NCI-H146 treated with DMSO at 0.1 percent for 48 hours (cell line): ENCODE measurements around the gene PROM1.

Experiments
- DNase-seq: peaks from one replicate; lab custom pipeline; 2025; ENCODE audit not compliant: unreplicated experiment; lab: John Stamatoyannopoulos, UW

The PROM1 gene

DNA sequence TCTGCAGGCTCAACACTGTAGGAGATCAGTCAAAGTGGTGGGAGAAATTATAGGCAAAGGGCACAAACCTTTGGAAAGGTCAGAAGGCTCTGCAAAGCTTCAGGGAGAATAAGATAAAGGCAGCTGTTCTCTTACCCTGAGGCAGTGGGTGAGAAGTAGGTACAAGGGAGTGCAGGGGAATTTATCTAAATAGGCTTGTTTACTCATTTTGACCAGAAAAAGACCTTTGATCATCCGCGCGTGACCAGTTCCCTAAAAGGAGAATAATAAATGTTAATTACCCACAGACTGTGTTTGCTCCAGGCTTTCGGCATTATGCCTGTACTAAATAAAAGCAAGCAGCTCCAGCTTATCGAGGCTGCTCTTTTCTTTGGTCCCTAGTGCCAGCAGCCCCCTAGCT, 130.2 kb downstream of the PROM1 start:
- DNase-seq: no peak

DNA sequence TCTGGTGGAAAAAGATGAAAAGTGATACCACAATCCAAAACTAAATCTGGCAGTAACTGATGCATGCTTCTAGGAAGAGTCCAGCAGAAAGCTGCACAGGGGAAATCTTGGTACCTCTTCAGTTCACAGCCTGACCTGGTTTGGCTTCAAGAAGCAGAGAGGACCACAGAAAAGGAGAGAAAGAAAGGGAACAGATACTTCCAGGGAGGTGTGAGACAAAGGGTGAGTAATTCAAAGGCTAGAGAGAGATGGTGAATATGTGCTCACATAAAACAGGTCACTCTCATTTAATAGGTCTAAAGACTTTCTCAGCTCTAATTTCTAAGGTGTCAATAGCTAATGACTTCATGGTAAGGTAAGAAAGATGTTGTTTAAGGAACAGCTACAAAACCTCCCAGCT, 132.0 kb downstream of the PROM1 start:
- no peak for DNase-seq

DNA sequence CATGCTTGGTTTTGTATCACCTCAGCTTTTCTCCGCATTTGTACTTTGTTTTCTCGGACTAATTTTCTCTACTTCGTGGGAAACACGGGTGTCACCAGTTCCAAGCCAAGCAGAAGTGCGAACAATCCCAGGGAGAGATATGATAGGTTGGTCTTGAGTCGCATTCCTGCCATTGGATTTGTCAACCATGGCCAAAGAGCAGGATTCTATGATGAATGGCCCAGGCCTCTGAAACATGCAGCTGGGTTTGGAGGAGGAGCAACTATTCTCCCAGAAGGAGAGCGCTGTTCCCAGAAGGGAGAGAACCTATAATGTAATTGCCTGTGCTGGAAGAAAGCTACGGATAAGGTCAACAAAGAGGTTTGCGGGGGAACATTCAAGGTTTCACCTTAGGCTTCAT, 135.0 kb downstream of the PROM1 start:
- no peak for DNase-seq

DNA sequence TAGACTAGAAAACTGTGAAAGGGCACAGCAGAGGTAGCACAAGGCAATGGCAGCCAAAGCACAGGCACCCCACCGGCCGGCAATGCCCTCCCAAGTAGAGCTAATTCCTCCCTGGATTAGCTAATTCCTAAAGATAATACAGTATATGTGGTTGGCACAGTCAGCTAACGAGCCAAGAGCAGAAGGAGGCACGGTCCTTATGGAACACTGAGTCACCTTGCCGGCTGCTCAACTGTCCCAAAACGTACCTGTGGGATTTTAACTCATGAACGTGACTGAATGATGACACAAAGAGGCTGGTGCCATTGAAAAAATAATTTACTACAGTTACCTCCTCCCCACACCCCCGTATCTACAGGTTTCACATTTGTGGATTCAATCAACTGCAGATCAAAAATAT, 136.1 kb downstream of the PROM1 start:
- DNase-seq: no peak

DNA sequence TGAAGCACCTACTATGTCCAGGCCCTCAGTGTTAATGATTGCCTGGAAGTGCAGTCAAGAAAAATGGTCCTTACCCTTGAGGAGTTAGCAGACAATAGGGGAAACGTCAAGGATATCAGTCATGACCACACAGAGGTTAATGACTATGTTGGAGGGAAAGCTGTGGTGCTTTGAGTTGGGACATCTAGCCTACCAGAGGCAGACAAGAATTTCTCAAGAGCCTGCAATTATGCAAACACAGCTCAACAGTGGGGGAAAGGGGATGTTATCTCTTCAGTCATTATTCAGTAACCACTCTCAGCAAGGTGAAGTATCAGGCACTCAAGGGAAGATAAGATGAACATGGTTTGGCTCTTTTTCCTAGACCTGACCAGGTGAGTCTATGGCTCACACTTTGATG, 138.3 kb downstream of the PROM1 start:
- DNase-seq: no peak

DNA sequence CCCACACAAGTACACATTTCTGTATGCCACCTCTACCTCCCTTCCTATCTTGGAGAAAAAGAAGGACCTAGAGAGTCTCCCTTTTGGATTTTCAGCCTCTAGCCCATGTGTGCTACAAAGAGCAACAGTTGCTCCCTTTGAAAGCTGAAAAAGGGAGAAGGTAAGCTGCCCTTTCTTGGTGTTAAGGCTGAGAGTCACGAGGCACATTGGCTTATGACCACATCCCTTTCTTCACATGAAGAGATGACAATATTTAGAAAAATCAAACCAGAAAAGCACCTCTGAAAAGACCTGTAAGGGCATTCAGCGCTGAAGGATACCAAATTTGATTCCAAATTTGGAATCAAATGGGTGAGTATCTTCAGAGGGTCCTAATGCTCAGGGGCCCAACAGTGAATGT, 138.9 kb downstream of the PROM1 start:
- DNase-seq: no peak

DNA sequence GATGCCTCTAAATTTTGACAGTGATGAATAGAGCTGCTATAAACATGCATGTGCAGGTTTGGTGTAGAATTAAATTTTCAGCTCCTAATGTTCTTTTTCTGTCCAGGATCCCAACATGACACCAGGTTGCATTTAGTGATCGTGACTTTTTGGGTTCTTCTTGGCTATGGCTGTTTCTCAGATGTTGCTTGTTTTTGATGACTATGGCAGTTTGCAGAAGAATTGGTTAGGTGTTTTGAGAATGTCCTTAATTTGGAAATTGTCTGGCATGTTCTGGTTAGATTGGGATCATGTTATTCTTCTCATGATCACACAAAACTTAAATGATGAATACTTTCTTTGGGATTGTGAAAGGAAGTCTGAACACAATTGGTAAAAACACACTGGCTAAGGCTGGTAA, 141.5 kb downstream of the PROM1 start:
- DNase-seq: no peak

DNA sequence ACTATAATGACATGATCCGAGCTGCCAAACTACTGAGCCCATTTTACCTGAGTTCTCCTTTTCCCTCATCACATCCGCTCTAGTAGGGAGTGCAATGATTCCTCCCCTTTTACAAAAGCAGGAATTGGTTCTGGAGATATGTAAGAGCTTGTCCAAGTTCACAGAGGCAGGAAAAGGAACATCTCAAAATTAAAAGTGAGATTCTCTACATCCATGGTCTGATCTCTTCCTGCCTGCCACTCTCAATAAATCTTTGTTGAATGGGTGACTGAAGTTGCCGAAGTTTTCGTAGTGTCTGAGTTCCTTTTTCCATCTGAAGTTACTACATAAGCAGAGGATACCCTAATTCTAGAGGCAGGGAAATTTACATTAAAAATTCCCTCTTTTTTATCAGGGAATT, 145.2 kb downstream of the PROM1 start, which contains the start of gene FGFBP1:
Gene FGFBP1, minus strand, starts transcription at position 101 of the 400 bp plus-strand sequence. CDS start 2,108 bp downstream, outside the sequence.
- DNase-seq: no peak

DNA sequence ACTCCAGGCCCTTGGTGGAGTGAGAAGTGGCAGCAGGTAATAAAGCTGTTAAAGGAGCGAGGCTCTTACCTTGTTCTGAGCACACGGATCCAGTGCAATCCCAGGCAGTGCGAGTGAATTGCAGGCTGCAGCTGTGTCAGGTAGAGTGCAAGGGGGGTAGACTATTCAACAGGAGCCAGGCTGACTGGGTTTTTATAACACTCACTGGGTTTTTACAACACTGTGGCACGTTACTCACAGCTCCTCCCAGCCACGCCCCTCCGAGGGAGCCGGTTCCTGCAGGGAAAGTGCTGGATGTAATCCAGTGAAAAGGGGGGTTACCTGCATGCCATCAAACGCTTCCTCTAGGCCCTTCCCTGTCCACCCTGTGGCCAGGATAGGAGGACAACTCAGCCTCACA, 145.6 kb downstream of the PROM1 start:
- no peak for DNase-seq

DNA sequence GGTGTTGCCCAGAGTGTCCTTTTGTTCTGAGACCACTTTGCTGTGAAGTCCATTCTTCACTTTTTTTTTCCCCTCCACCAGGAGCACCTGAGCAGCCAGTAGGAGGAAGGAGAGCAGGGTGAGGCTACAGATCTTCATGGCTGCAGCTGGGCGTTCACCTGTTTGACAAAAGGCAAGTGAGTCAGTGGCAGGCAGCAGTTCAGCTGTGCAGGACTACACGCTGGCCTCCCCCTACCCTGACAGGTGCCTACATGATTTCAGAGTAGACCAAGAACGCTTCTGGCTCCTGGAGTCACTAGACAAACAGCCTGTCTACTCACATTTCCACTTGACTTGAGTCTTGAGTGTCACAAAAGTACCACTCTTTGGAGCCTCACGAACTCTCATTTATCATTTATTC, 147.3 kb downstream of the PROM1 start:
- no peak for DNase-seq

DNA sequence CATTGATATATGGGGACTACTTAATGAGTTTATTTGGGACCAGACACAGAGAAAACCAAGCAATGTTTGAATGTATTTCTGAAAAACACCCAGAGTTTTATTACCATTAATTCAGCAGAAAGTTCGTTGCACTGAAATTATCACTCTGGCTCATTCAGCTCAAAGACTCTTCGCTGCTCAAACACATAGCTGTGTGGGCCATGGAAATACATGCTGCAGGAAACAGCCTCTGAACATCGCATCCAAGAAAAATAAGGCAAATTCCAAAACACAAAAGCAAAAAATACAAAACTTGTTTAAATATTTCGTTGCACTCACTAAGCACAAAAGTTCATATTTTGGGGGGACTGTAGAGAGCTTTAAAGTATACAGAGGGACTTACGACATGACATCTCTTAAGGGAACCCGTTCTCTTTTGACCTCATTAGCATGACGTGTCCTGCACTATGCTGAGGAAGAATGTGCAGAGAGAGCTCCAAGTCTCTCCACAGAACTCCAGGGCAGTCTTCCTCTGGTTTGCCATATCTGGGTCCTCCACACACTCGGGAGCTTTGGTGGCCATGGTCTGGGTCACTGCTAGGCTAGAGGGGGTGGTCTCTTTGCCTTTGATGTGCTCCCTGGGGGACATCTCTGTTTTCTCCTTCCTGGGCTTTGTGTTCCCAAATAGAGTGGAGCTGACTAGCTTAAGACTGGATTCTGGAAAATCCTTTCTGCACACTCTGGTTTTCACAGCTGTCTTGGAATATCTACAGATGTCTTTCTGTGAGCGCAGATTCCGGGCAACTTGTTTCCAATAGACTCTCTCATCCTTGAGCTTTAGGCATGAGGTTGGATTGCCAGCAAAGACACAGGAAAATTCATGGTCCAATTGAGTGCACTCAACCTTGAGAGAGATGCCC, 148.1 kb downstream of the PROM1 start:
- DNase-seq: no peak

DNA sequence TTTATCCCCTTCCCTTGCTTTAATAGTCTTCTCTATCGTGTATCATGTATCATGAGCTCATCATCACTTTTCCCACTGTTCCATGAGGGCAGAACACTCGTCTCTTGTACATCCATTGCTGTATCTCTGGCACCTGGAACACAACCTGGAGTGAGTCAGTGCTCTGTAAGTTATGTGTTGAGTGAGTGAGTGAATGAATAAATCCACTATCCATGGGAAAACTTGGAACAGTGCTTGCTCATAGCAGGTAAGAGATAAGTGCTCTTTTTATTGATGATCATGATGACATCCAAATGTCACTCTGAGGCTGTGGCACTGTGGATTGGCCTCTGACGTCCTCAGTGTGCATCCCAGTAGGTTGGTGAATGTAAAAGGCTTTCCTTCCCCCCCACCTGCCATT, 149.6 kb downstream of the PROM1 start:
- no peak for DNase-seq

DNA sequence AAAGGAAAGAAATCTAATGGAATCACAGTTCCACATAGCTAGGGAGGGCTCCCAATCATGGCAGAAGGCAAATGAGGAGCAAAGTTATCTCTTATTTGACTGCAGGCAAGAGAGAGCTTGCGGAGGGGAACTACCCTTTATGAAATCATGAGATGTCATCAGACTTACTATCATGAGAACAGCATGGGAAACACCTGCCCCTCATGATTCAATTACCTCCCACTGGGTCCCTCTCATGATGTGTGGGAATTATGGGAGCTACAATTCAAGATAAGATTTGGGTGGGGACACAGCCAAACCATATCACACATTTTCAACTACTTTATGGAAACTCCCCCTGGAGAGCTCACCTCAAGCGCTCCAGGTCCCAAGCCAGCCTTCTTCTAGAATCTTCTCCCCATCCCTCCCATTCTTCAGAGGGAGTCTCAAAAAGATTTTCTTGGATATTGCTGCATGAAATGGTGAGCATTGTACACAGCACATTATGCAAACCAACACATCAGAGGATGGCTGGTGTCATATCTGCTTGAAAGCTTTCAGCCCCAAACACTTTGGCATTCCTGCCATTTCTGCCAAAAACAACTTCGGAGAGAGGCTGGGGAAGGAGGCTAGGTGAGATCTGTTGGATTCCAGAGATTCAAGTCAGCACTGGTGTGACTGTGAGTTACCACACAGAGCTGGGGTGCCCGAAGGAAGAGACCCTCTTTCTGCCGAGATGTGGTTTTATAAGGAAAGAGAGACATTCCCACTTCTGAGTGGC, 152.2 kb downstream of the PROM1 start:
- DNase-seq: no peak

DNA sequence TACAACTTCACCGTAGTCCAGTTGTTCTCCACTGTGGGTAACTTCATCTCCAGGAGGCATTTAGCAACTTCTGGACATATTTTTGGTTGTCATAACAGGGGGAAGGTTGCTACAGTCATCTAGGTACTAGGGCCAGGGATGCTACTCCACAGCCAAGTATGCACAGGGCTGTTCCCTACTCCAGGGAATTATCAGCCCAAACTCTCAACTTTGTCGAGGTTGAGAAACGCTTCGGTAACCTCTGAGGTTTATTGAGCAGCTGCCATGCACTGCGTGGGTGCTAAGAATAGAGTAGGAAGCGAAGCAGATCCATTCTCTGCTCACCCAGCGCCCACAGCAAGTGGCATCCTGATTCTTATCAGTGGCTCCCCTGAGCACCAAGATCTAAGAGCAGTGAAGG, 153.5 kb downstream of the PROM1 start:
- no peak for DNase-seq

DNA sequence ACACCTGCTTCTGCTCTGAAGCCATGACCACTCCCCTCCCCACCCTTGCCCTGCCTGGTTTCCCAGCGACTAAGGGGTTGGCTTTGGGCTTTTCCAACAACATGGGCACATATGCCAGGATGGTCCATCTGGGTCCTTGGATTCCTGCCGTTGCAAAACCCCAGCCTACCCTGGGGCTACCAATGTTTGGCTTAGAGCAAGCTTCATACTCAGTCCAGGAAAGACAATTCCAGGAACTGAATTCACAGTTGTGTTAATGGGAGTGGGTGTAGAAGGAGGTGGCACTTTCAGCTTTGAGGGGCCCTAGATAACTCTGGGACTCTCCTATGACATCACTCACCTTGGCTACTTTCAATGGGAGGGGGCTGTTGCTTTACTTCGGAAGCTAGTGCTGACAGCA, 154.3 kb downstream of the PROM1 start:
- no peak for DNase-seq

DNA sequence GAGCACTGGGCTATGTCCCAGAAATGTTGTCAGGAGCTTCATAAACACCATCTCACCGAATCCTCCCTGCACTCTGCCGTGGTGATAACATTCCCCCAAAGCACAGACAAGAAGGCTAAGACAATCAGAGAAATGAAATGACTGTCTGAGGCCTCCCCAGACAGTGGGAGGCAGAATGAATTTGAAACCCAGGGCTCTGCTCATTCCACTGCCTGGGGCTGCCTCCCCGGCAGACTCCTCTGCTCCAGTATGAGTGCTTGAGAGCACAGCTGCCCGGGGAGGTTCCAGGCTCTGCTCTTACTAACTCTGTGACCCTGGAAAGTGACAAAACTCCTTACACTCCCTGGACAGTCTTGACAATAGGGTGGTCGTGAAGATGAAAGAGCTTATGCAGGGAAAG, 154.9 kb downstream of the PROM1 start:
- no peak for DNase-seq

DNA sequence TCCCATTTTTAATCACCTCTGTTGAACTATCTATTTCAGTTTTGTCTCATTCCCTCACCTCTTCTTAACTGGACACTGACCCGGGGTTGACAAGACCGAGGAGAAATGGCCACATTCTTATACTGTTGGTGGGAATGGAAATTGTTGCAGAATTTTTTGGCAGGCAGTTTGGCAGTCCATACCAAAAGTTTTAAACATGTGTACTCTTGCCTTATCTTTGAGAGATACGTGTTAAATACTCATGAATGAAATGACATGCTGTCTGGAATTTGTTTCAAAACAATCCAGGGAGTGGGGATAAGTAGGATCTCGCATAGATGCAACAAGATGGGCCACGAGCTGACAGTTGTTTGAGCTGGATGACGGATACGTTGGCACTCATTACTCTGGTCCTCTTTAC, 157.3 kb downstream of the PROM1 start:
- DNase-seq: no peak

DNA sequence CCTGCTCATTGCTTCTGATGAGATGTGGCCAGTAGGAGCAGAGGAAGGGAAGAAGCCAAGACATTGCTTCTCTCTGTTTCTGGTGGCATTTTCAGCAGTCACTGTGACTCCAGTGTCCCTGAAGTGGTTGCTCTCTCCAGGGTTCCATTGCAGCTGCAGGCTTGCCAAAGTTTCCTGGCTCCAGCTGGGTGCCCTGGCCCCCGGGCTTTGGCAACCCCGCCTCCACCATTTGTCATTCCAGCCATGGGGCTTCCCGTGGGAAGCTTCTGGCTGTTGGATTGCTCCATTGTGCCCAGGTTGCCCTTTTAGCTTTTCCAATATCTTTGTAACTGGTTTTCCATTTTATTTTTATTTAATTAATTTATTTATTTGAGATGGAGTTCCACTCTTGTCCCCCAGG, 158.0 kb downstream of the PROM1 start:
- no peak for DNase-seq

DNA sequence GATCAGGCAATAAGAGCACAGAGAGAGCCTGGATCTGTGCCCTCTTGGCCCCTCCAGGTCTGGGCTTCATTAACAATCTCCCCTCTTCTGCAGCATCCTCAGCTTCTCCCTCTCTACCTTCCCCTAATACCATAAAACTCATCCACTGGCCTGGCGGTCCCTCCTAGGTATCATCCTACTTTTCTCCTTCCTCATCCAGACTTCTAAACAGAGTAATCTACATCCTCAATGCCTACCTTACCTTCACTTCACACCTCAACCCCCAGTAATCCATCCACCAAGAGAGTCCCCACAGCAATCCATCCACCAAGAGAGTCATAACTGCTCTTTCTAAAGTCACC, 162.3 kb downstream of the PROM1 start:
- no peak for DNase-seq

DNA sequence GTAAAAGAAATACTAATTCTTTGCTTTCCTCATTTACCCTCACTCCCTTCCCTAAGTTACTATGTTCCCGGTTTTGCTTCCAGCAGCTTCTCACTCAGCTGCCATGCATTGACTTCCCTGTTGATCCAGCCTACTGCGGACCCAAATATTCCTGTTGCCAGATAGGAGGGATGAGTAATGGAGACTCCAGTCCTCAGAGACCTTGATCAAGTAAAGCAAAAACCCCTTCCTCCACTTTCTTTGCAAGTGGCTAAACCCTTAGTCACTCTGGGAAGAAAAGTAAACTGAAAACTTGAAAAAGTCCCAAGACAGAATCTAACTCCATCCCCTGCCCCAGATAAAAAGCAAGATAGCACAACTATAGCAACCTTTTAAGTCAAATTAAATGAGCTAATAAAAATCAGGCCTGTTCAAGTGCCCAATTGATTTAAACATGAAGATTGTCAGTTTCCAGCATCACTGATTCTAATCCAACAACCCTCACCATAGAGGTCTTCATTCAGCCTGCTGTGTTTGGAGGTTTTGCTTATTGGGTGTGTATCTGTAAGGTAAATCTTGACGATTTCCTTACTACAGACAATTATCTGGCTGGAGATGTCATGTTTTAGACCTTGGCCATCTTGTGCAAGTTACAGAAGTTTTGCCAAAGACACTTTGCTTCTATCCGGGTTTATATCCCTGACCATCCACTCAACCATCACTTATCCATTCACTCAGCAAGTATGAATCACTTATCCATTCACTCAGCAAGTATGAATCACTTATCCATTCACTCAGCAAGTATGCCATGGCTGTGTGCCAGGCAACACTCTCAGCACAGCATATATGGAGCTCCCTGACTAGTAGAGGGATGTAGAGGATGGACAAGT, 162.9 kb downstream of the PROM1 start:
- DNase-seq: no peak

DNA sequence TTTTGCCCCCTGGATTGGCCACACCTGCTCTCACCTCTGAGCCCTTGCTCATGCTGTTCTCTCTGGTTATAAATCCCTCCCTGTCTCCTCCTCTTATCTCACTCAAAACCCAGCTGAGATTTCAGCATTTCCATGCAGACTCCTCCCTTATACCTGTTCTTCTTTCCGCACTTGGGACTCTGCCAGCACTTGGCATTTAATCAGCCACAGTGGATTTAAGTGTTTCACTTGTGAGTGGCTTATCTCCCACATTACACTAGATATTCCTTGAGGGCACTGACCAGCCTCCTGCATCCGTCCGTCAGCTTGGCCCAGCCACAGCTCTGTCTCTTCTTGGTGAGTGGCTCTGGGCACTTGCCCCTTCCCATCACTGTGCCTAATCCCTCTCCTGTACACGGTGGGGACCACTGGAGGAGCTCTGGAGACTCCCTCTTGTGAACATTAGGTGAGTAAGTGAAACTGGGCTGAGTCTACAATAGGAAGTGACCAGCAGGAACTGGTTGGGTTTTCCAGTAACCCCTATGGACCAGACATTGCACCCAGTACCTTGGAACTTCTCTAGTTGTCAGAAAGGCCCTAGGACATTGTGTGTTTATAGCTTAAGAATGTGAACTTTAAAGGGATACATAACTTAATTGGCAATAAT, 165.2 kb downstream of the PROM1 start:
- no peak for DNase-seq
